HG03575 (cell line): Measurements from ENCODE around the gene GPR153.

ENCODE experiments used
- ATAC-seq: cut with Tn5 transposase; IDR thresholded peaks from one replicate; pipeline ENCODE4 v1.9.1; 2021; ENCODE audit not compliant: unreplicated experiment, insufficient number of reproducible peaks, low FRiP score; ENCODE audit errors: extremely low read depth

GPR153 gene

GRCh38 chr1:6272452-6272851 is 11.6 kb upstream of the GPR153 start:
- no peak for ATAC-seq

- no peak for ATAC-seq
Measured at GRCh38 chr1:6271554-6271953, 10.7 kb upstream of the GPR153 start.

DNA sequence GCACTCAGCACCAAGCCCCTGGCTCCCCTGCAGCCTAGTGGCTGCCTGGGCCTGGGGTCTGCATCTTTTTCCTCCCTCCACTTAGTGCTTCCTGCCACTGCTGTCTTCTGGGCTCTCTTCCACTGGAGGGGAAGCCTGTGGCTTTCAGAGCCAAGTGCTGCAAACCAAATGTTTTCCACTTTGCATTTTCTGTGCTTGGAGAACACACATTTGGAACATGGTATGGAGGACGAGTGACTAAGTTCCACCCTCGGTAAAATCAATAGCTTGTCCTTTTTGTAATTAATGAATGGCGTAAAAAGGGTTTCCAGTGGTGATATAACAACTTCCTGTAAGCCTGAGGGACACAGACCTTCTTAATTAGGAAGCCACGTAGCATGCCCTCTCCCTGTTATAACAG is 10.1 kb upstream of the GPR153 start:
- ATAC-seq, result no peak

DNA sequence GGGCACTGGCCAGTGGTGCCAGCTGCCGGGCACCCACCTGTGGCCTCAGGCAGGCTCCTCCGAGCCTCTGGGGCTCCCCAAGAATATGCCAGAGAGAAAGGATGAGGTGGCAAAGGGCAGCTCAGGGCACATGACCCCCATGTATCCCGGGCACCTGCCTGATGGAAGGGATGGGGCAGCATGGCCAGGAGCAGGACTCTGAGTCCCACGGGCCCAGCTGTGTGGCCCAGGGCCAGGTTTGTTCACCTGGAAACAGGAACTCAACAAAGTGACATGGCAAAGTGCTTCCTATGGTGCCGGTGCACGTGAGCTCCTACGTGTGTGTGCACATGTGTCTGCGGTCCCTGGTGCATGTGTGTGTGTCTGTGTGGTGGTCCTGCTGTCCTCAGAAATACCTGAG is 9.5 kb upstream of the GPR153 start:
- no peak for ATAC-seq

- ATAC-seq, result no peak
Measured at GRCh38 chr1:6269720-6270400, 9.0 kb upstream of the GPR153 start.

DNA sequence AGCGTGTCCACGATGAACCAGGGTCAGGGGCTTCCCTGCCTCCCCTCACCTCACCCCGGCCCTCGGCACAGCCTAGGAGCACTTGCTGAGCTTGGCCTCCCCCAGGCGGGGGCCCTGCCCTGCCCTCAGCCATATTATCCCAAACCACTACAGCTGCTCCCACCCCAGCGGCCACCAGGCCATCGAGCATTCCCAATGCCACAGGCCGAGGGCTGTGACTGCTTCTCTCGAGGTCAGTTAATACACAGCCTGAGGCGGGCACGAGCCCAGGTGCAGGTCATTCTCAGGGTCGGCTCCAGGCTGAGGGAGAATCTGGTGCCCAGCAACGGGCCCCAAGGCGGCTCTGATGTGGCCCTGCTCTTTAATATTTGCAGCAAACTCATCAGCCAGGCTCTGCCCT is 8.4 kb upstream of the GPR153 start:
- ATAC-seq, result no peak

GRCh38 chr1:6268415-6268814 is 7.5 kb upstream of the GPR153 start:
- no peak for ATAC-seq

GRCh38 chr1:6267686-6268322 is 6.9 kb upstream of the GPR153 start:
- ATAC-seq, result no peak

- ATAC-seq, result no peak
Measured at GRCh38 chr1:6266641-6267040, 5.7 kb upstream of the GPR153 start.

- ATAC-seq, result no peak
Measured at GRCh38 chr1:6265151-6265550, 4.3 kb upstream of the GPR153 start.

DNA sequence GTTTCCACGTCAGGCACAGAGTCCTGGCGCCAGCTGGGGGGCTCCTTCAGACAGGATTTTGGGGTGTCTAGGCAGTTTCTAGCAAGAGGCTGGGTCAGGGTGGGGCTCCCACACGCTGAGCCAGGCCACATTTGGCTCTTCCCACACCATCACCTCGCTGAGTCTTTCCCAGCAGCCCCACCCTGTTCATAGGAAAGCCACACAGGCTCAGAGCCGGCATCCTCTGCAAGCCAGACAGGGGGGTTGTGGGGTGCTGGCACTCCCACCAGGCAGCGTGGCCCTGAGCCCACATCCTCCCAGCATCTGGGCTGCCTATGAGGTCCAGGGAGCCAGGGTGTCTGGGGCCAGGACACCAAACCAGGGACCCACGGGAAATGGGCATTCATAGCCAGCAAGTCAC is 2.8 kb upstream of the GPR153 start:
- no peak for ATAC-seq

- ATAC-seq, result no peak
Measured at GRCh38 chr1:6262555-6263420, 1.9 kb upstream of the GPR153 start.

- ATAC-seq, result no peak
Measured at GRCh38 chr1:6261615-6261995, 707 bp upstream of the GPR153 start.

DNA sequence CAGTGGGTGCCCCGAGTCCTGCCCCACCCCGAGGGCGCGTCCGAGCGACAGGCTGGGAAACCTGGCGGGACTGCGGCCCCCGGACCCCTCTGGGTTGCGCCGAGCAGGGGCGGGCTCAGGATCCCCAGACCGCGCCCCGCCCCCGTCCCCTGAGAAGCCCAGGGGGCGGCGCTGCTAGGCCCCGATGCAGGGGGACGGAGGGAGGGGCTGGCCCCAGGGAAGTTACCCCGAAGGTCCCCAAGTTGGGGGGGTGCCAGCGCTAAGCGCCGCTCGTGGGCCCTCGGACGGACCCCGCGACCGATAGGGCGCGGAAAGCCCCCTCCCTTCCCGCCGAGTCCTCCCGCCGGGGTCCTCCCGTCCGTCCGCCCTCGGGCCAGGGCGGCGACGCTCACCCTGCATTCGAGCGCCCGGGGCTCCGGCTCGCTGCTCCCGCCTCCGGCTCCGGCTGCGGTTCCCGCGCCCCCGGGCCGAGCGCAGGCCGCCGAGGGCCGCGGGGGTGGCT is 414 bp downstream of the GPR153 start:
- ATAC-seq, result no peak

DNA sequence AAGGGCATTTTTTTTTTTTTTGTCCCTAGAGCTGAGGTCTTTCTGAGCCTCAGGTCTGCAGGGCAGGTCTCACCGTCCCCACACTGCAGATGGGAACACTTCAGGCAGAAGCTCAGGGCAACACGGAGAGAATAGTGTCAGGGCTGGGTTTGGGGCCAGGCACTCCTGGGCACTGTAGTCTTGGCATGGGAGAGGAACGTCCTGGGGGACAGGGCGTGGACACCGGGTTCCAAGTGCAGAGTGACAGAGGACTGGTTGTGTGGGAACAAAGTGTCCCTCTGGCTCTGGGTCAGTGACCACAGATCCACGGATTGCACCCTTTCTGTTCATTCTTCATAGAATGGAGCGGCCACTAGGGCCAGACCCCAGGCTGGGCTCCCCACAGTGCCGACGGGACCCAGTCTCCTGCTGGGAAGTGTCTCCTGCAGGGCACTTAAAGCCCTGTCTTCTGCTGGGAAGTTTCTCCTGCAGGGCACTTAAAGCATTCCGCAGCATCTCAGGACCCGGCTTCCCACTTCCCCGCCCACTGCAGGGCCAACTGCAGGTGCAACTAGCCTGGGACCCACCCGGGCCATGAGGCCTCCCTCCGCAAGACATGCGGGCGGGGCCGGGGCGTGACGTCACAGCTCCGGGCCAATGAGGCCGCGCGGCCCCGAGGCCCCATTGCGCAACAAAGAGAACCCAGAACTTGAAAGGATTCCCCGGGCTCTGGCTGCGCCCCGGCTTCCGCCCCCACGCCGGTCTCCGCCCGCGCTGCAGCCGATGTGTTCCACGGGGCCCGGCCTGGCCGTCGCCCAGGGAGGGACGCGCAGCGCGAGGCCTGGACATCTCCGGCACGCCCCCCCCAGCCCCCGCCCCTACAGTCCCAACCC is 1.2 kb downstream of the GPR153 start:
- no peak for ATAC-seq

GRCh38 chr1:6258675-6259074 is 2.2 kb downstream of the GPR153 start:
- ATAC-seq, result no peak

DNA sequence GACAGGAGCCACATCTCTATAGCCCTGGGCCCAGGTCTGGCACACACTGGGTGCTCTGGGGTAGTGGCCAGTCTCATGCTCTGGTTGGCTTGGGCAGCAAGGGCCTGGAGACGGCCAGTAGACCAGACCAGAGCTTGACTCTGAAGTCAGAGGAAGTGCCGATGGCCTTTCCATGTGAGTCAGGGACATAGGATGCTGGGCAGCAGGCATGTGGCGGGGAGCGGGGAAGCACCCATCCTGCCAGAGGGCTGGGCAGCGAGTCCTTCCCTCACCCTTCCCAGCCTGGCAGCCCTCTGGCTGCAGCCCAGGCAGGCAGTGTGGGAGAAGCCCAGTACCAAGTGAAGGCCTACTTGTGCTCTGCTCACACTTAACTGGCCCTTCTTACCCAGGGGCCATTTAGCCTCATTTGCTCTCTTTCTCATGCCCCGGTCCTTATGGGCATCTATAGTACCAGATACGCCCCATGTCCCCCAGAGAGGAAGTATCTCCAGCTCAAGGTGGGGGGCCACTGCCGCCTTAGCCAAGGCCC is 3.3 kb downstream of the GPR153 start:
- no peak for ATAC-seq

GRCh38 chr1:6256645-6257044 is 4.3 kb downstream of the GPR153 start:
- no peak for ATAC-seq

GRCh38 chr1:6254691-6255090 is 6.2 kb downstream of the GPR153 start:
- ATAC-seq, result no peak
